Hepatocyte (in vitro differentiated cells): ENCODE results near the gene DSCAML1. TPM values are rescaled to one million over a fixed set of nuclear protein-coding genes. Genes with fewer than 3 reads are reported as not detected.

Experiments
- DNase-seq: peaks from one replicate; pipeline ENCODE4 v3.0.0-alpha.2; 2016; ENCODE audit warnings: low spot score
- H2AFZ ChIP-seq: fragments of 200-600 bp; sonication (generic); 2 replicates; pipeline ENCODE4 v1.6.0; 2016; ENCODE audit warnings: antibody characterized with exemption, mild to moderate bottlenecking
- H3K27ac ChIP-seq: fragments of 200-600 bp; sonication (generic); 2 replicates; pipeline ENCODE4 v1.5.1; 2016; ENCODE audit warnings: mild to moderate bottlenecking
- H3K27me3 ChIP-seq: fragments of 200-600 bp; sonication (generic); 2 replicates; pipeline ENCODE4 v1.6.1; 2016
- H3K36me3 ChIP-seq: fragments of 200-600 bp; sonication (generic); replicated peaks from 2 replicates; pipeline ENCODE4 v1.5.1; 2016; ENCODE audit warnings: low read depth; ENCODE audit not compliant: insufficient read depth
- H3K4me1 ChIP-seq: fragments of 200-600 bp; sonication (generic); 2 replicates; pipeline ENCODE4 v1.5.1; 2016; ENCODE audit warnings: mild to moderate bottlenecking, moderate library complexity; ENCODE audit not compliant: insufficient read depth
- H3K4me2 ChIP-seq: fragments of 200-600 bp; sonication (generic); 2 replicates; pipeline ENCODE4 v1.6.0; 2016
- H3K4me3 ChIP-seq: fragments of 200-600 bp; sonication (generic); 2 replicates; pipeline ENCODE4 v1.5.1; 2016; ENCODE audit warnings: mild to moderate bottlenecking
- H3K79me2 ChIP-seq: fragments of 200-600 bp; sonication (generic); 2 replicates; pipeline ENCODE4 v1.6.0; 2017; ENCODE audit warnings: mild to moderate bottlenecking
- H3K9me2 ChIP-seq: fragments of 200-600 bp; sonication (generic); replicated peaks from 2 replicates; pipeline ENCODE4 v1.6.0; 2017; ENCODE audit warnings: mild to moderate bottlenecking; ENCODE audit not compliant: insufficient read depth
- H3K9me3 ChIP-seq: fragments of 200-600 bp; sonication (generic); 2 replicates; pipeline ENCODE4 v1.5.1; 2016; ENCODE audit warnings: low read depth, mild to moderate bottlenecking
- H4K20me1 ChIP-seq: fragments of 200-600 bp; sonication (generic); 2 replicates; pipeline ENCODE4 v1.6.0; 2016; ENCODE audit warnings: mild to moderate bottlenecking; ENCODE audit not compliant: insufficient read depth, poor library complexity, severe bottlenecking
- CTCF ChIP-seq: fragments of 200-600 bp; sonication (generic); IDR thresholded peaks from 2 replicates; pipeline ENCODE4 v1.5.1; 2016; ENCODE audit warnings: antibody characterized with exemption, mild to moderate bottlenecking; ENCODE audit not compliant: poor library complexity
- EZH2 ChIP-seq: fragments of 200-600 bp; sonication (generic); IDR thresholded peaks from 2 replicates; pipeline ENCODE4 v1.6.1; 2016; ENCODE audit warnings: antibody characterized with exemption, mild to moderate bottlenecking, borderline replicate concordance
- EZH2phosphoT487 ChIP-seq: fragments of 200-600 bp; sonication (generic); IDR thresholded peaks from one replicate; pipeline ENCODE4 v1.6.1; 2018; ENCODE audit warnings: antibody characterized with exemption, mild to moderate bottlenecking, low read depth, moderate library complexity; ENCODE audit not compliant: unreplicated experiment, severe bottlenecking
- WGBS: methylation state at CpG from one replicate; pipeline ENCODE4 v1.1.6; 2016; ENCODE audit warnings: low lambda C conversion rate; ENCODE audit errors: missing lambda C conversion rate; 5-methylcytosine and 5-hydroxymethylcytosine counted together
- polyA plus RNA-seq: library from polyadenylated mRNA; unstranded; fragments of >200 nt; fragmentation: Nextera tagmentation; extraction: Ambion mirVana; gene quantifications from 2 replicates; pipeline ENCODE4 v1.2.1, GENCODE V29; 2016
- total RNA-seq: library from RNA; depleted of rRNA; stranded (reverse); fragments of >200 nt; gene quantifications from 2 replicates; pipeline ENCODE4 v1.2.3, GENCODE V29; 2014

Gene DSCAML1
- total and polyA plus RNA-seq, 2 experiments from 2014 or later, result 0.46 to 2.6 TPM

- Histone ChIP-seq H3K27me3 (no peaks in the 10 kb centered on the region), H3K4me1 (no peaks in the 10 kb centered on the region), H3K79me2 (no peaks in the 10 kb centered on the region), H3K4me3 (no peak overlapping the region), H3K4me2 (no peak overlapping the region), H2AFZ (no peak overlapping the region), H3K27ac (no peak overlapping the region), H4K20me1 (no peaks in the 10 kb centered on the region), H3K9me3 (no peaks in the 10 kb centered on the region), H3K36me3 (no peaks in the 10 kb centered on the region), H3K9me2 (no peaks in the 10 kb centered on the region)
- WGBS, result 48% methylated on average over 5 of the region's 5 CpGs
- no peak for DNase-seq
- no peak for TF ChIP-seq EZH2
These were observed 62.4 kb downstream of the DSCAML1 start for GRCh38 chr11:117734601-117735024.

- no peaks in the 10 kb centered on the region for H3K36me3 ChIP-seq
- no peak overlapping the region for H3K4me2 ChIP-seq
- no peaks in the 10 kb centered on the region for H3K9me3 ChIP-seq
- no peak for TF ChIP-seq CTCF
- TF ChIP-seq EZH2phosphoT487, result no peak
- no peak for TF ChIP-seq EZH2
- no peak overlapping the region for H3K4me3 ChIP-seq
- no peaks in the 10 kb centered on the region for H4K20me1 ChIP-seq
- no peaks in the 10 kb centered on the region for H3K79me2 ChIP-seq
- DNase-seq, result no peak
- no peaks in the 10 kb centered on the region for H3K27me3 ChIP-seq
- no peaks in the 10 kb centered on the region for H3K4me1 ChIP-seq
- WGBS, result 93% methylated on average over 6 of the region's 6 CpGs
- H3K9me2 ChIP-seq, result no peaks in the 10 kb centered on the region
- no peak overlapping the region for H3K27ac ChIP-seq
- H2AFZ ChIP-seq, result no peak overlapping the region
These were observed 63.7 kb downstream of the DSCAML1 start for GRCh38 chr11:117733316-117733715.

- Histone ChIP-seq H3K36me3 (no peaks in the 10 kb centered on the region), H3K4me1 (no peaks in the 10 kb centered on the region), H4K20me1 (no peaks in the 10 kb centered on the region), H3K27ac (no peak overlapping the region), H3K4me3 (no peak overlapping the region), H3K79me2 (no peaks in the 10 kb centered on the region), H3K4me2 (no peak overlapping the region), H2AFZ (no peak overlapping the region), H3K9me2 (no peaks in the 10 kb centered on the region), H3K27me3 (no peaks in the 10 kb centered on the region), H3K9me3 (no peaks in the 10 kb centered on the region)
- WGBS, result 93% methylated on average over 2 of the region's 2 CpGs
- DNase-seq, result no peak
- no peak for TF ChIP-seq EZH2phosphoT487
- TF ChIP-seq CTCF, result no peak
- no peak for TF ChIP-seq EZH2
These were observed 65.2 kb downstream of the DSCAML1 start for GRCh38 chr11:117731722-117732290.

GRCh38 chr11:117730208-117730800, 66.7 kb downstream of the DSCAML1 start:
- no peaks in the 10 kb centered on the region for H3K79me2 ChIP-seq
- no peaks in the 10 kb centered on the region for H3K27me3 ChIP-seq
- H3K4me2 ChIP-seq, result no peak overlapping the region
- WGBS, result 72% methylated on average over 7 of the region's 7 CpGs
- no peaks in the 10 kb centered on the region for H4K20me1 ChIP-seq
- H3K27ac ChIP-seq, result no peak overlapping the region
- no peak overlapping the region for H2AFZ ChIP-seq
- DNase-seq, result no peak
- no peaks in the 10 kb centered on the region for H3K36me3 ChIP-seq
- no peaks in the 10 kb centered on the region for H3K9me3 ChIP-seq
- no peak overlapping the region for H3K4me3 ChIP-seq
- TF ChIP-seq CTCF, result no peak
- no peak for TF ChIP-seq EZH2phosphoT487
- no peak for TF ChIP-seq EZH2
- no peaks in the 10 kb centered on the region for H3K4me1 ChIP-seq
- H3K9me2 ChIP-seq, result no peaks in the 10 kb centered on the region
